ENCODE data around the gene PTPN14.

The PTPN14 gene

DNA sequence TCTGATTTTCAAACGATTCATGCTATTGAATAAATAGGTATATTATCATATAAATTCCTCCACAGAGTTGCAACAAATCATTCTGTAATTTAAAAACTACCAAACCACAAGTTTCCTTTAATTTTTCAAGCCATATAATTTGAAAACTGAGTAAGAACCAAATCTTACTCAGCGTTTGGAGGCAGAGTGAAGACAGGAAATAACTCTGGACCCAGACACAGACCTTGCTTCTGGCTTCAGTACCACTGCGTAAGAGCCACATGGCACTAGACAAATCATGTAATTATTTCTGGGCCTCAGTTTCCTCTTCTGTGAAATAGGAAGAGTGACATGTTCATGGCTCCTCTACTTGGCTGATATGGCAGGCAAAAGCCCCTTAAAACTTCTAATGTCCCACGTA is 188.0 kb downstream of the PTPN14 start:
- DNase-seq (ENCODE audit: low spot score), result no peak

- DNase-seq (ENCODE audit: low spot score), result no peak
Measured at GRCh38 chr1:214362188-214362882, 189.1 kb downstream of the PTPN14 start.

- DNase-seq (ENCODE audit: low spot score), result no peak
Measured at GRCh38 chr1:214361636-214362035, 189.8 kb downstream of the PTPN14 start.

- no peak for DNase-seq (ENCODE audit: low spot score)
Measured at GRCh38 chr1:214360525-214361164, 190.8 kb downstream of the PTPN14 start.

GRCh38 chr1:214360116-214360515 is 191.3 kb downstream of the PTPN14 start:
- no peak for DNase-seq (ENCODE audit: low spot score)

DNA sequence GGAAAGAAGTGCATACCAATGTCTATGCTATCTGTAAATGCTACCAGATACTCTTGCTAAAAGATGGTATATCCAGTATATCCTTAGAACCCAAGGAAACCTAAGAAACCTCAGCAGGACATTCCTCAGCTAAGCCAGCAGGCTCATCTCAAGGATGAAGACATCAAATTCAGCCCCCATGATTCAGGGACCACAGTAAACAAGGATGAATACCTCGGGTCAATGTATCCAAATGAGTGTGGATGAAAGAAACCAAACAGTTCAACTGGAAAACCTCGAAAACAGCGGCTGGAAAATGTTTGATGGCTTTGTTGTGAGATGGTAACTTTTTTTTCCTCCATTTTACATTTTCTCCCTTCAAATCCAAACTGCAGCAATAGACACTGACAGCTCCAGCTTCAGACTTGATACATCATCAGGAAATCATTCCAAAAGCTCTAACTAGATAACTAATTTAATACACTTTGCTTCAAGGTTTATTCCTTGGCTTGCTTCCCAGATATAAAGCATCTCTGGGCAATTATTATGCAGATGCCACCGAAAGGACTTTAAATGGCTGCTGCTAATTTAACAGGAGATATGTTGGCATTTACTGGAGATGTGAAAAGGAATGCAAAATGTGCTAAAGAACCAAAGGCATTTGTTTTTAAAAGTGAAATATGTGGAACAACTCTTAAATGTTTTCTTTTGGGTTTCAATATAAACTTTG is 196.8 kb downstream of the PTPN14 start:
- DNase-seq (ENCODE audit: low spot score), result no peak

- DNase-seq (ENCODE audit: low spot score), result no peak
Measured at GRCh38 chr1:214352838-214353237, 198.6 kb downstream of the PTPN14 start.

- DNase-seq (ENCODE audit: low spot score), result no peak
Measured at GRCh38 chr1:214351551-214352277, 199.7 kb downstream of the PTPN14 start.

- no peak for DNase-seq (ENCODE audit: low spot score)
Measured at GRCh38 chr1:214349781-214350180, 201.6 kb downstream of the PTPN14 start.

DNA sequence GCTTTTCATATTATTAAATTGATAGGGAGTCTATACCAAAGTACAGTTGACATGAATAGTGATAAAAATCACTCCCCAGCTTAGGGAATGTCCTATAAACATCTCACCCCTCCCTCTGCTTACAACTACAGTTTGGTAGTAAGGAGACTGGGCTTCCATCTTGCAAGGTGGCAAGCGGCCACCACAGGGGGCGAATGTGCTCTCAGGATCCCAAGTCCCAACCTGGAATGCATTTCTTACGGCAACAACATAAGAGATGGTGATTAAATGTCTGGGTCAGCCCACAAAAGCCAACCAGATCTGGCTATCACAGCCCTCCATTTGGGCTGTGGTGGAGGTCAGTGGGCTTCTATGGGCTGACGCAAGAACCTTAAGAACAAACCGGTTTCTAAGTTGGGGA is 202.4 kb downstream of the PTPN14 start:
- DNase-seq (ENCODE audit: low spot score), result no peak

DNA sequence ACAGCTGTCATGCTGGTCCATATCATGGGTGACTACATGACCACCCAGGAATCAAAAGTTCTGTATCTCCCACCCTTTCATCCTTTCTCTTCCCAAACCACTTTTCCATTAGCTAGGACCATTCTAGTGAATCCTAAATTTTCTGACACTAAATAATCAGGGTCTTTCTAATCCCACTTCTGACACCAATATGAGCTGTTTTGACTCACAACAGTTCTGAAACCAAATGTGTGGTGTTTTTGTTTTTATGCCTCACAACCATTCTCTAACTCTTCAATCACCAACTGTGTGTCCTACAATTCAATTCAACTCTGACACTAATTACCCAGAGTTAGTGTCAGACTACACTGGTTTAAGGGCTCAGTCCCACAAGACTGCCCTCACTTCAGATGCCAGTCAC is 206.5 kb downstream of the PTPN14 start:
- no peak for DNase-seq (ENCODE audit: low spot score)

GRCh38 chr1:214342525-214342924 is 208.9 kb downstream of the PTPN14 start:
- DNase-seq (ENCODE audit: low spot score), result no peak

- no peak for DNase-seq (ENCODE audit: low spot score)
Measured at GRCh38 chr1:214341932-214342331, 209.5 kb downstream of the PTPN14 start.

- DNase-seq (ENCODE audit: low spot score), result no peak
Measured at GRCh38 chr1:214341459-214341858, 209.9 kb downstream of the PTPN14 start.

DNA sequence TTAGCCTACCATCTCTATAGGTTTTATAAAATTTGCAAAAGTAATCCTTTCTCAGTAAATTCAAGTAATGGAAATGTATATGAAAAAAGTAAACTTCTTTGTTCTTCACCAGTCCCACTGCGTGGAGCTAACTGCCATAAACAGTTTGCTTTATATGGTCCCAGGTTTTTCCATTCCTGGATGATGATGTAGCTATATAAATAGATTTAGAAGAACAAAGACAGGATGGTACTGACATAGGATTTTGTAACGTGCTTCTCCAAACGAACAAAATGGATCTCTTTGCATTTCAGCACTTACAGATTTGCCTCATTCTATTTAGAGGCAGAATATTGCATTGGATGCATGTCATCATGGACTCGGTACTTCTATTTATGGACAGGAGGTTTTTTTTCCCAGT is 213.2 kb downstream of the PTPN14 start:
- no peak for DNase-seq (ENCODE audit: low spot score)

DNA sequence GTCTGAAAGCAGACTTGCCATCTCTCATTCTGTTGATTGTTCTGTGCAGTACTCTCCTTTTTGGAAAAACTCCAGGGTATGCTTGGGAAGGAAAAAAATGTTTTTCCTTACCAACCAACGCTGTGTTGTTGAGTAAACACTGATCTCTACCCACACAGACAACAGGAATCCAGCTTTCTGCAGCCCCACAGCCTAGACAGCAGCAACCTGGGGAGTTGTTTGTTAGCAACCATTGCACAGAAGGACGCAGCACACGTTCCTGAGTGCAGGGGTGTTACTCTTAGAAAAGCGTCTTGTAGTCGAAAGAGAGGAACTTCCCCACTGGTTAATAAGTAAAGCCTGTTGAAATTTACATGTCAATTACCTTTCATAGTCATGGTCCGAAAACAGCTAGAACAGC is 213.9 kb downstream of the PTPN14 start:
- no peak for DNase-seq (ENCODE audit: low spot score)

DNA sequence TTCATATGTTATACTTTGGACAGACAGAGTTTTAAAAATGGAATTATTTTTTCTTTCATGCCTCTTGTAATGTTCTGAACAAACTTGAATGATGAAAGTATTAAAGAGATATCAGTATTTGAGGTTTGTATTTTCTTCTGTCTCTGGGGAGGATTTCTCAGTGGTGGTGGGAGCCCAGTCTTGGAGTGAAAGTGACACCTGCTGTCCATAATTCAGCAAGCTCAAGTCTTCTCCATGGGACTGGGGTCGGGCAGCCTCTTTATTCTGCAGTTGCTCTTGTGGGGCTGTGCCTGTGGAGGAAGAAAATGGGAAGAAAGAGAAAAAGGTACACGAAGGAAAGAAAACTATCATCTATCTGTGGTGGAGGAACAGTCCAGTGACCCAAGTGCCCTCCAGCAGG is 214.4 kb downstream of the PTPN14 start:
- DNase-seq (ENCODE audit: low spot score), result no peak

GRCh38 chr1:214335567-214335966 is 215.8 kb downstream of the PTPN14 start:
- DNase-seq (ENCODE audit: low spot score), result no peak

DNA sequence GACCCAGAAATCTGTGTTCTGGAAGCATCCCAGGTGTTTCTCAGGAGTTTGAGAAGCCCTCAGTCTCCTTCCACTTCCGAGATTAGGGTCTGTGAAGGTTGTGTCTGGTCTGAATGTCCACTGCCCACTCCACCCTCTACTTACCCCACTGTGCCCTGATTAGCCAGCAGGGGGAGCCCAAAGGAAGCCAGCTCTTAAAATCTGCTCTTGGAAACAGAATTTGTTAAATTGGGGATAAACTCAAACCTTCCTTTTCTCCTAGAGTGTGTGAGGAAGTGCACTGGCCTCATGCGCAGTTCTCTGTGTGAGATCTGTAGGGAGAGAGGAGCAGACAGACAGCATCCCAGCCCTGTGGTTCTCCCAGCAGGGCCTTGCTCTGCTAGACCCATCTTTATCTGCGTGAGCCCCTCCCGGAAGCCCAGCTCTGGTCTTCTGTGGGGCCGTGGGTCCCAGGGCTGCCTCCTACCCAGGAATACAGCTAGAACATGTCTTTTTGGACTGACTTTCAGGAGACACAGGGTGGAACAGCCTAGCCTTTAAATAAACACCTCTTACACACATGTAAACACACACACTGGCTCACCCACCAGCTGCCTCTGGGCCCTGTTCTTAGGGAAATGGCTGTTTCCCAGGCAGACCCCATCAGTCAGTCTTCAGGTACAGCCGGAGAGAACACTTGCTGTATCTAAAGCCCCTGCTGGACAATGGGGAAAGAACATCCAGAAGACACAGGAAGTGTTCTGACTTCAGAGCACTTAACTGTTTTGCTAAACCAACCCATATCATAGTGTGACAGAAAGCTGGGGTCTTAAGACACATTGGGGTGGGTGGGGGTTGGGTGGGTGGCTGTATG is 218.2 kb downstream of the PTPN14 start:
- peak; percentile 36 for DNase-seq (ENCODE audit: low spot score)

GRCh38 chr1:214331827-214332423 is 219.5 kb downstream of the PTPN14 start:
- DNase-seq (ENCODE audit: low spot score), result peak; percentile 33

- DNase-seq (ENCODE audit: low spot score), result no peak
Measured at GRCh38 chr1:214331180-214331579, 220.2 kb downstream of the PTPN14 start.
